DND-41 (cell line): ENCODE results near the gene SERGEF.

Experiments
- CTCF ChIP-seq: IDR thresholded peaks from 2 replicates; pipeline ENCODE4 v1.5.1; 2012; ENCODE audit warnings: borderline replicate concordance, low read length, moderate library complexity, mild to moderate bottlenecking; ENCODE audit not compliant: poor library complexity, severe bottlenecking; ENCODE audit errors: extremely low read depth
- EZH2 ChIP-seq: IDR thresholded peaks from 3 replicates; pipeline ENCODE4 v1.6.1; 2012; ENCODE audit warnings: borderline replicate concordance, low read depth, mild to moderate bottlenecking, moderate library complexity, low read length, inconsistent platforms; ENCODE audit not compliant: severe bottlenecking

- TF ChIP-seq CTCF, result no peak
- no peak for TF ChIP-seq EZH2
Measured at GRCh38 chr11:17876827-17877226, 136.0 kb downstream of the SERGEF start.
